ENCODE data around the gene ANTXR1. TPM values are rescaled to one million over a fixed set of nuclear protein-coding genes. Genes with fewer than 3 reads are reported as not detected.

Gene ANTXR1
- total and polyA plus RNA-seq, 2 of the 8 experiments (the other 6 are each of a cell fraction or from before 2014, with no cell fraction given) = 15.8 to 44.3 TPM

- no peak for TF ChIP-seq EZH2 (IDR thresholded peaks at IDR 0.05; ENCODE audit: low read depth, low read length, severe bottlenecking)
- TF ChIP-seq YY1 (IDR thresholded peaks at IDR 0.05; ENCODE audit: low read depth, low read length) = no peak
- no peak for TF ChIP-seq JUND (IDR thresholded peaks at IDR 0.05; ENCODE audit: low read length)
- no peak for TF ChIP-seq SP4 (IDR thresholded peaks at IDR 0.05; ENCODE audit: low read length)
- TF ChIP-seq TAF7 (optimal IDR thresholded peaks at IDR 0.05; ENCODE audit: borderline replicate concordance, low read depth, low read length) = no peak
- TF ChIP-seq USF2 (IDR thresholded peaks at IDR 0.05; ENCODE audit: low read length) = no peak
- no peak for TF ChIP-seq KDM1A (IDR thresholded peaks at IDR 0.05; ENCODE audit: borderline replicate concordance, low read length)
Measured at GRCh38 chr2:69226903-69227302, 213.9 kb downstream of the ANTXR1 start (continued).

Measured in H1 (cell line).